Measurements from ENCODE around the gene ARFRP1. TPM values are rescaled to one million over a fixed set of nuclear protein-coding genes. Genes with fewer than 3 reads are reported as not detected.

The ARFRP1 gene
- total RNA-seq, 2 experiments from 2014 or later: 41.7 to 44.2 TPM

DNA sequence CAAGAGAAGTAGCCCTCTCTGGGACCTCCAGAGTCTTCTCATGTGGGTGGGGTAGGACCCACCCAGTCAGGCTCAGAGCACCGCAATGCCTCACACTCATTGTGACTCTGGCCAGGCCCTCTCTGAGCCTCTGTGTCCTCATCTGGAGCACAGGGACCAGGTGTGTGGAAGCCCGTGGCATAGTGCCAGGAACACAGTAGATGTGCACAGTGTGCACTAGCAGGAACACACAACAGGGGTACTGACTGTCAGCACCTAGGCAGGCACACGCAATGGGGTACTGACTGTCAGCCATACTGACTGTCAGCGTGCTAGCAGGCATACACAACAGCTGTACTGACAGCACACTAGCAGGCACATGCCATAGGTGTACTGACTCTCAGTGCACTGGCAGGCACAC, 52.5 kb downstream of the ARFRP1 start:
- Mint-ChIP-seq H3K27ac (no peak overlapping the region), H3K36me3 (ENCODE audit: low read depth) (peaks cover 10% of the 10 kb centered on the region), H3K27me3 (no peaks in the 10 kb centered on the region), H3K4me1 (ENCODE audit: low read depth) (peaks cover 28% of the 10 kb centered on the region), H3K4me3 (no peak overlapping the region), H3K9me3 (no peaks in the 10 kb centered on the region)
- ATAC-seq: no peak
- intact Hi-C loops (cut with micrococcal nuclease): no loop called here
- ChIA-PET POLR2A (interaction anchor here (2.2 kb wide), 1 partner anchor 28 kb away, joined by 6 read pairs; the partner anchor contains the start of gene GMEB2), CTCF (interaction anchor here (2.2 kb wide), 1 partner anchor 14 kb away, joined by 13 read pairs; no protein-coding TSS in a partner anchor)
- TF ChIP-seq, protein P1, sequence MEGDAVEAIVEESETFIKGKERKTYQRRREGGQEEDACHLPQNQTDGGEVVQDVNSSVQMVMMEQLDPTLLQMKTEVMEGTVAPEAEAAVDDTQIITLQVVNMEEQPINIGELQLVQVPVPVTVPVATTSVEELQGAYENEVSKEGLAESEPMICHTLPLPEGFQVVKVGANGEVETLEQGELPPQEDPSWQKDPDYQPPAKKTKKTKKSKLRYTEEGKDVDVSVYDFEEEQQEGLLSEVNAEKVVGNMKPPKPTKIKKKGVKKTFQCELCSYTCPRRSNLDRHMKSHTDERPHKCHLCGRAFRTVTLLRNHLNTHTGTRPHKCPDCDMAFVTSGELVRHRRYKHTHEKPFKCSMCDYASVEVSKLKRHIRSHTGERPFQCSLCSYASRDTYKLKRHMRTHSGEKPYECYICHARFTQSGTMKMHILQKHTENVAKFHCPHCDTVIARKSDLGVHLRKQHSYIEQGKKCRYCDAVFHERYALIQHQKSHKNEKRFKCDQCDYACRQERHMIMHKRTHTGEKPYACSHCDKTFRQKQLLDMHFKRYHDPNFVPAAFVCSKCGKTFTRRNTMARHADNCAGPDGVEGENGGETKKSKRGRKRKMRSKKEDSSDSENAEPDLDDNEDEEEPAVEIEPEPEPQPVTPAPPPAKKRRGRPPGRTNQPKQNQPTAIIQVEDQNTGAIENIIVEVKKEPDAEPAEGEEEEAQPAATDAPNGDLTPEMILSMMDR (IDR thresholded peaks at IDR 0.05): no peak
- DNase-seq: no peak

DNA sequence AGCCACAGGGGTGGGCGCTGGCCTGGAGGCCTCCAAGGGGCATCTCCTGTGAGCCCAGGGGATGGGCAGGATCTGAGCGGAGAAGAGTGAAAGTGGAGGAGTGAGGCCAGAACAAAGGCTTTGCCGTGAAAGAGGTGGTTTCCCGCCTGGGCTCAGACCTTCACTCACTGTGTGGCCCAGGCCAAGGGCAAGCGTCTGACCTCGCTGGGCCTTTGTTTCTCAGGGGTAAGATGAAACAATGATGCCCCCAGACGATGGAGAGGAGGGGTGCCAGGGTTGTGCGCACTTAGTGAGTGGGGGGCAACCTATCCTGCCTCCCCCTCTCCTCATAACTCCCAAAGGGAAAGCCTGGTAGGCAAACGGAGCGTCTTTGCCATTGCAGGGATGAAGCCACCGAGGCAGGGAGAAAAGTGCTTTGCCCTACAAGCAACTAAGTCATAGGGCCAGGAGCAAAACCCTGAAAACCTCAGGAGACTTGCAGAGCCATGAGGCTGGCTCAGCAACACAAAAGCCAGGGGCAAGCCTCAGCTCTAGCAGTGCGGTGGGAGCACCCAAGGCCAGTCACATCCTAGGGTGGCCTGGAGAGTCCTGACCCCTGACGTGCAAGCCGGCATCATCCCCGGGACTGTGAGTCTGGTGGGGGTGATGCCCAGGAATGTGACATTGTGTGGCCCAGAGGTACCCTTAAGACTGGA, 53.7 kb downstream of the ARFRP1 start:
- peak overlapping the region; percentile 87 for H3K27ac Mint-ChIP-seq
- POLR2A ChIA-PET: interaction anchor here (1.5 to 1.8 kb wide), 2 partner anchors 12 to 27 kb away, joined by 4 to 9 read pairs; partner anchors contain the start of gene GMEB2
- peak; percentile 5 for ATAC-seq
- CTCF ChIA-PET: interaction anchor here (2.2 kb wide), 1 partner anchor 12 kb away, joined by 13 read pairs; no protein-coding TSS in a partner anchor
- no peak for DNase-seq
- peaks cover 21% of the 10 kb centered on the region for H3K4me1 Mint-ChIP-seq (ENCODE audit: low read depth)
- peaks cover 5% of the 10 kb centered on the region for H3K36me3 Mint-ChIP-seq (ENCODE audit: low read depth)
- H3K4me3 Mint-ChIP-seq: peak overlapping the region; percentile 80
- H3K27me3 Mint-ChIP-seq: no peaks in the 10 kb centered on the region
- TF ChIP-seq, protein P1 (IDR thresholded peaks at IDR 0.05): no peak
- intact Hi-C loops (cut with micrococcal nuclease): no loop called here
- no peaks in the 10 kb centered on the region for H3K9me3 Mint-ChIP-seq

DNA sequence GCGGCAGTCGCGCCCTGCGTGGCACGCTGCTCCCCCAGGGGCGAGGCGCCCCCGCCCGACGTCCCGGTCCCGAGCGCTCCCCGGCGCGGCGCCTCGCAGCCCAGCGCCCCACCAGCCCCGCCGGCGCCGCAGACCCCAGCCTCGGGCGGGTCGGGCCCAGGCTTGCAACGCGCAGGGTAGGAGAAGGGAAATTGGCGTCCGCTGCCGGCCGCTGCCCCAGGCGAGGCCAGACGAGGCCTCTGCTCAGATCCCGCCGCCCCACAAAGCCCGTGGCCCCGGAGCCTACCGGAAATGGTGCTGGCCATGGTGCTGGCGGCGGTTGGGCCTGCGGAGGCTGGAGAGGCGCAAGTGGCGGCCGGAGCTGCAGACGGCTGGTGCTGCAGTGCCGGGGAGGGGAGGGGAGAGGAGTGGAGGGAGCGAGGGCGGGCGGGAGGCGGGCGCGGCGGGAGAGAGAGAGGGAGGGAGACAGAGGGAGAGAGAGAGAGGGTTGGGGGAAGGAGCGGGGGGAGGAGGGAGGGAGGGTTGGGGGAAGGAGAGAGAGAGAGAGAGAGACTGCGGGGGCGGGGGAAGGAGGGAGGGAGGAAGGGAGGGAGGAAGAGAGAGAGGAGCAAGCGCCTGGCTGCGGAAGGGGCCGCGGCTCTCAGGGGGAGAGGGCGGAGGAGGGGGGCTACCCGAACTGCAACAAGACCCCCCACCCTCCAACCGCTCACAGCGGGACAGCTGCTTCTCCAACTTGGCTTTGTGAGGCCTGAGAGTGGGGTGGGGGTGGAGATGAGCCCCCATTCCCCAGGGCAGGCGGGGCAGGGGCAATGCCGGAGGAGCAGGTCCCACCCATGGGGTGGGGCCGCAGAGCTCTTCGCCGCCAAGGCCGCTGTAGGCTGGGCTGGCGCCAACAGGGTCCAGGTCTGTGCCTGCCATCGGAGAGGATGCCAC, 54.5 kb downstream of the ARFRP1 start, which contains the start of gene STMN3:
Gene STMN3 (minus strand): TSS at position 384 of the 933 bp plus-strand sequence. CDS start 79 bp downstream, at position 305.
- ATAC-seq (peak; percentile 55), DNase-seq (peak; percentile 85)
- Mint-ChIP-seq H3K4me3 (peak within 1 kb of the TSS; percentile 80), H3K27me3 (no peaks in the 10 kb centered on the region), H3K27ac (peak within 1 kb of the TSS; percentile 87), H3K4me1 (ENCODE audit: low read depth) (peaks cover 20% of the 10 kb centered on the region), H3K9me3 (no peaks in the 10 kb centered on the region), H3K36me3 (ENCODE audit: low read depth) (no peaks in the 10 kb centered on the region)
- intact Hi-C loops (cut with micrococcal nuclease): no loop called here
- CTCF ChIA-PET: interaction anchor here (2.2 kb wide), 1 partner anchor 12 kb away, joined by 13 read pairs; no protein-coding TSS in a partner anchor
- TF ChIP-seq, protein P1 (IDR thresholded peaks at IDR 0.05): peak; percentile 10
- POLR2A ChIA-PET: interaction anchor here (1.5 to 1.8 kb wide), 2 partner anchors 11 to 26 kb away, joined by 4 to 9 read pairs; partner anchors contain the start of gene GMEB2

DNA sequence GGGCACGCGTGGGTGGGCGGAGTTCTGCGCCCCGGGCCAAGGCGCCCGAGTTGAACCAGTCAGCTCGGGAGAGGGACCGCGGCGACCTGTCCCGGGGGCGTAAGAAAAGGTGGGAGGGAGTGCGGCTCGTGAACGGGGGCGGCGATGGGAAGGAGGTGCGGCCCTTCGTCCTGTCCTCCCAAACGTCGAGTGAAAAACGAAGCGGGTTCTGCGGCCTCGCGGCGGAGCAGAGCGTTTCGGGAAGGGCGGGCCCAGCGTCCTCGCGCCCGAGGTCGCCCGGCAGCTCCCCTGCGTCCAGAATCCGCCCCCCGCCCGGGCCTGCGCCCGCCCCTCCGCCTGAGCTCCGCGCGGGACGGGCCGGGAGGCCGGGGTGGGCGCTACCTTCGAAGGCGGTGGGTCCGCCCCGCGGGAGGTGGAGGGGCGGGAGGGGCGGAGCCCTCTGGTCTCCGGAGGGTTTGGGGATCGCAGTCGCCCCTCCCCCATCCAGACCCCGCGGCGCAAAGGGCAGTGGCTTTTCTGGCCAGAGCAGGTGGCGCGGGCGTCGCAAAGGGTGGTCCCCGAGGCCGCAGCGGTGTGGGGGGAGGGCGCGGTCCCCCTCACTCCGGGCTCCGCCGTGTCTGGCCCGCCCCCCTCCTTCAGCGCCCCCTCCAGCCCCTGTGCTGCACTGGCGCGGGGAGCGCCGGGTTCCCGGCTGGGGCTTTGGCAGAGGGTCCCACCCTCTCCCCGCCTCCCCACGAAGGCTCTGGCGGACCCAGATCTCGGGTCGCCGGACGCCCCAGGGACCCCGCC, 55.4 kb downstream of the ARFRP1 start:
- Mint-ChIP-seq H3K36me3 (ENCODE audit: low read depth) (no peaks in the 10 kb centered on the region), H3K27ac (no peak overlapping the region), H3K9me3 (no peaks in the 10 kb centered on the region), H3K4me1 (ENCODE audit: low read depth) (peaks cover 20% of the 10 kb centered on the region), H3K4me3 (peak overlapping the region; percentile 68), H3K27me3 (no peaks in the 10 kb centered on the region)
- intact Hi-C loops (cut with micrococcal nuclease): no loop called here
- POLR2A ChIA-PET: interaction anchor here (0.8 to 1.8 kb wide), 3 partner anchors 10 to 25 kb away, joined by 3 to 9 read pairs (median 4); partner anchors contain the start of gene GMEB2
- CTCF ChIA-PET: interaction anchor here (1.2 to 1.9 kb wide), 2 partner anchors 10 to 328 kb away, joined by 3 to 12 read pairs; no protein-coding TSS in a partner anchor
- ATAC-seq: peak; percentile 34
- TF ChIP-seq, protein P1 (IDR thresholded peaks at IDR 0.05): no peak
- DNase-seq: peak; percentile 51

All from activated CD8-positive, alpha-beta T cell treated with anti-CD3 and anti-CD28 coated beads for 36 hours (primary cell).